Activated naive CD4-positive, alpha-beta T cell treated with anti-CD3 and anti-CD28 coated beads for 36 hours (primary cell): Measurements from ENCODE around the gene EPHA2. TPM values are rescaled to one million over a fixed set of nuclear protein-coding genes. Genes with fewer than 3 reads are reported as not detected.

Experiments used
- total RNA-seq, 2 experiments: library from RNA; stranded (reverse); gene quantifications; one replicate each; pipeline ENCODE4 v1.2.3, GENCODE V29; 2021

EPHA2 gene
- total RNA-seq, 2 experiments from 2014 or later: 0.29 to 0.54 TPM

Other genes starting within 250 kb of the EPHA2 start
- gene ZBTB17, start 180.0 kb downstream of the EPHA2 start, total RNA-seq: 10 to 100 TPM; 34.8 to 37.5 TPM
- gene SRARP, start 151.8 kb downstream of the EPHA2 start, total RNA-seq: not detected
- gene HSPB7, start 138.0 kb downstream of the EPHA2 start, total RNA-seq: not detected
- not detected for gene CLCNKA, start 134.0 kb downstream of the EPHA2 start, total RNA-seq
- not detected for gene CLCNKB, start 112.3 kb downstream of the EPHA2 start, total RNA-seq
- not detected for gene FAM131C, start 82.4 kb downstream of the EPHA2 start, total RNA-seq
- gene ARHGEF19, start 56.6 kb upstream of the EPHA2 start, total RNA-seq: 1 to 10 TPM; 5.3 to 5.9 TPM
- gene CPLANE2, start 81.1 kb upstream of the EPHA2 start, total RNA-seq: 1 to 10 TPM; 2.7 to 4.0 TPM
- gene FBXO42, start 196.4 kb upstream of the EPHA2 start, total RNA-seq: 10 to 100 TPM in 1 of 2 experiments, 1 to 10 TPM in 1; 7.5 to 10.2 TPM
- 100 to 1,000 TPM; 169 to 179 TPM for gene SZRD1, start 211.2 kb upstream of the EPHA2 start, total RNA-seq